GM23248 (cell line): ENCODE results near the gene GTF2IRD1.

Source experiments
- EZH2 ChIP-seq: fragments of 200-600 bp; sonication (generic); IDR thresholded peaks from 2 replicates; pipeline ENCODE4 v1.6.1; 2018; ENCODE audit warnings: antibody characterized with exemption, mild to moderate bottlenecking; ENCODE audit not compliant: insufficient read depth, poor library complexity, severe bottlenecking
- EZH2phosphoT487 ChIP-seq: fragments of 200-600 bp; sonication (generic); IDR thresholded peaks from 2 replicates; pipeline ENCODE4 v1.6.1; 2018; ENCODE audit warnings: antibody characterized with exemption, moderate library complexity, mild to moderate bottlenecking, low read depth; ENCODE audit not compliant: insufficient read depth

- TF ChIP-seq EZH2phosphoT487: no peak
- no peak for TF ChIP-seq EZH2
Measured at GRCh38 chr7:74535951-74536356, 82.2 kb downstream of the GTF2IRD1 start.
